Left ventricle myocardium inferior (tissue), 1 donor: ENCODE results near the gene WNT3. TPM values are rescaled to one million over a fixed set of nuclear protein-coding genes. Genes with fewer than 3 reads are reported as not detected.

Experiments used
- DNase-seq: peaks from one replicate; pipeline ENCODE4 v3.0.0-alpha.2; 2020
- H3K27ac ChIP-seq: fragments of 200-600 bp; replicated peaks from 2 replicates; pipeline ENCODE4 v1.8.0; 2021
- H3K27me3 ChIP-seq: fragments of 200-600 bp; 2 replicates; pipeline ENCODE4 v1.8.0; 2021; ENCODE audit warnings: low read depth
- H3K36me3 ChIP-seq: fragments of 200-600 bp; 2 replicates; pipeline ENCODE4 v1.8.0; 2021
- H3K4me1 ChIP-seq: fragments of 200-600 bp; 2 replicates; pipeline ENCODE4 v1.8.0; 2021
- H3K4me3 ChIP-seq: fragments of 200-600 bp; 2 replicates; pipeline ENCODE4 v1.8.0; 2021; ENCODE audit warnings: mild to moderate bottlenecking, moderate library complexity
- H3K9me3 ChIP-seq: fragments of 200-600 bp; replicated peaks from 2 replicates; pipeline ENCODE4 v1.8.0; 2021
- intact Hi-C: fragments of 100-400 bp; cut with micrococcal nuclease; formaldehyde crosslinking; loops from one replicate; pipeline ENCODE4 v1.11.0; 2022
- total RNA-seq: library from RNA; stranded (reverse); fragmentation: NEBNext Ultra II Directional; extraction: Animal tissue kit (Norgen Biotek cat#: 25700); gene quantifications from one replicate; pipeline ENCODE4 v1.2.1, GENCODE V29; 2021
- TF ChIP-seq, protein P1 (sequence below): fragments of 200-600 bp; IDR thresholded peaks from 2 replicates; pipeline ENCODE4 v1.8.0; 2021; ENCODE audit warnings: antibody characterized with exemption, mild to moderate bottlenecking, borderline replicate concordance
- donor health status: DM: no; HTN: yes; CAD: no; lungs with severe emphysema.

Gene WNT3
- total RNA-seq, 1 donor from 2014 or later: 0.96 TPM

DNA sequence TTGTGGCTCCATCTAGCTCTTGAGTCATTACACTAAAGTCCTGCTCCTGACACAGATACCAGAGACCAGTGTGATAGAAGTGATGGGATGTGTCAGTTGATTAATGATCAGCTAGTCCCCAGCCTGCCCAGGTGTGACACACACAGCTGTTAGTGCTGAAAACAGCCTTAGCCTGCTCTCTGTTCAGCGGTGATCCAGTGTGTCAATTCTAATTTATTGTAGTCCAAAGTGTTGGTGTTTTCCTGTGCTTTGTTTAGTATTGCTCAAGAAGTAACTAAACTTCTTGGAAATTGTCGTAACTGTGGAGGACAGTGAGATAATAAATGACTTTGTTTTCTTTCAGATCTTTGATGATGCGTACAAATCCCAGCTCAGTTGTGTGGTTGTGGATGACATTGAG is 92.3 kb downstream of the WNT3 start:
- TF ChIP-seq, protein P1, sequence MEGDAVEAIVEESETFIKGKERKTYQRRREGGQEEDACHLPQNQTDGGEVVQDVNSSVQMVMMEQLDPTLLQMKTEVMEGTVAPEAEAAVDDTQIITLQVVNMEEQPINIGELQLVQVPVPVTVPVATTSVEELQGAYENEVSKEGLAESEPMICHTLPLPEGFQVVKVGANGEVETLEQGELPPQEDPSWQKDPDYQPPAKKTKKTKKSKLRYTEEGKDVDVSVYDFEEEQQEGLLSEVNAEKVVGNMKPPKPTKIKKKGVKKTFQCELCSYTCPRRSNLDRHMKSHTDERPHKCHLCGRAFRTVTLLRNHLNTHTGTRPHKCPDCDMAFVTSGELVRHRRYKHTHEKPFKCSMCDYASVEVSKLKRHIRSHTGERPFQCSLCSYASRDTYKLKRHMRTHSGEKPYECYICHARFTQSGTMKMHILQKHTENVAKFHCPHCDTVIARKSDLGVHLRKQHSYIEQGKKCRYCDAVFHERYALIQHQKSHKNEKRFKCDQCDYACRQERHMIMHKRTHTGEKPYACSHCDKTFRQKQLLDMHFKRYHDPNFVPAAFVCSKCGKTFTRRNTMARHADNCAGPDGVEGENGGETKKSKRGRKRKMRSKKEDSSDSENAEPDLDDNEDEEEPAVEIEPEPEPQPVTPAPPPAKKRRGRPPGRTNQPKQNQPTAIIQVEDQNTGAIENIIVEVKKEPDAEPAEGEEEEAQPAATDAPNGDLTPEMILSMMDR: no peak
- Histone ChIP-seq H3K36me3 (peaks cover 39% of the 10 kb centered on the region), H3K4me1 (no peaks in the 10 kb centered on the region), H3K9me3 (no peaks in the 10 kb centered on the region), H3K4me3 (no peak overlapping the region), H3K27ac (no peak overlapping the region), H3K27me3 (no peaks in the 10 kb centered on the region)
- intact Hi-C loops: no loop called here
- DNase-seq: no peak

DNA sequence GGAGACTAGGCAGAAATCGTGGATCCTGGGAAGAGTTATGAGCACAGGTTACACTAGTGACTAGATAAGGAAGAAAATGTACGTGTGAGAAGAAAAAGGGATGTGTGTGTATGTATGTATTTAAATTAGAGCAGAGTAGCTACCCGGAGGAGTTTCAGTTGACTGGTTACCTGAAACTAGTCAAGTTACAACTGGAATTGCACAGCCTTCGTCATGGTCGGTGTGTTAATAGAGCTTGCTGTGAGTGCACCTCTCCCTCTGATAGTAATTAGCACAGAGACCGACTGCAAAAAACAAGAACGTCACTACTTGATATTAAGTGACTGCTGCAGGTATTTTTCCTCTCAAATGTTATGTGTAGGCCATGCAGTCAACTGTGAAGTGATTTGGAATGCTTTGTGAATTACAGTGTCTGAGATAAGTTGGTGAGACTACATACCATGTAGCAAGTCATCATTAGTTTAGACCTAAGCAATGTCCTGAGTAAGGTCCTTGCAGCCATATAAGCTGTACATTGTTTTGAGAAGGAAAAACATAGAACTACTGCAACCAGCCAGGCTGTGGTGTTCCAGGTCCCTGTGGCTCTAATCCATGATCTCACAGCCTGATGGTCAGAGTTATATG is 95.7 kb downstream of the WNT3 start:
- peaks cover 13% of the 10 kb centered on the region for H3K4me1 ChIP-seq
- peaks cover 19% of the 10 kb centered on the region for H3K36me3 ChIP-seq
- H3K27me3 ChIP-seq: no peaks in the 10 kb centered on the region
- intact Hi-C loops: no loop called here
- no peak overlapping the region for H3K4me3 ChIP-seq
- no peak overlapping the region for H3K27ac ChIP-seq
- H3K9me3 ChIP-seq: no peaks in the 10 kb centered on the region
- TF ChIP-seq, protein P1: no peak
- DNase-seq: no peak

DNA sequence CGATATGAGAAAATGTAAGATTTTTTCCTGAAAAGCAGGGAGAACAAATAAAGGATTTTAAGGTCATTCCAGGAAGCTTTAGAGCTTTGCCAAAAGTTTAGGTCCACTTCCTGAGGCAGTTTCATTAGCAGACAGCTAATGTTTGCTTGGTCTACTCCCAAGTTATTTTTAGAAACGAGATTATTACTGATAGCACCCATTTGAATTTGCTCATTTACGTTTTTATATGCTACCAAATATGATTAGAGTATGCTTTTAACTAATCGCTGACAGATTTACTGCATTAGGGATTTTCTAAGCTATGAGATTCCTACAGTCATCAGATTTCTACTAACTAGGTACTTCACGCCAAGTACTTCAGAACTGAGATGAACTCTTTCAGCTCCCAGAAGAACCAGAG is 98.1 kb downstream of the WNT3 start:
- TF ChIP-seq, protein P1: no peak
- no peak for DNase-seq
- H3K4me3 ChIP-seq: no peak overlapping the region
- peaks cover 25% of the 10 kb centered on the region for H3K36me3 ChIP-seq
- no peak overlapping the region for H3K27ac ChIP-seq
- H3K4me1 ChIP-seq: peaks cover 13% of the 10 kb centered on the region
- no peaks in the 10 kb centered on the region for H3K27me3 ChIP-seq
- no peaks in the 10 kb centered on the region for H3K9me3 ChIP-seq
- intact Hi-C loops: no loop called here

DNA sequence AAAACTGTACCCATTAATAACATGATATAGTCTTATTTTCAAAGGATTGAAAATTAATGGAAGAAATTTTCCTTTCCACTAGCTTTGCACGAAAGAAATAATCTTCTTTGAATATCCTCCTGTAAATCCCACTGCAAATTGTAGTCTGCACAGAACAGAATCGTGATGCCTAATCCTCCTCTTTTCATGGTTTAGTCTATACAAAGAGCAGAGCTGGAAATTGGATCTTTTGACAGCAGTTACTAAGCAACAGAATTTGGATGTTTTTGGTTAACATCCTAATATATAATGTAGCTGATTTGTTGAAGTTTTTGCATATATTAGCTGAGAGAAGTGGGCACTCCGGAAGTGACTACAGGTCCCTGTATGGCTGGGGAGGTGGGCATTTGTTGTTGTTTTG is 98.6 kb downstream of the WNT3 start:
- TF ChIP-seq, protein P1: no peak
- Histone ChIP-seq H3K4me3 (no peak overlapping the region), H3K4me1 (peaks cover 13% of the 10 kb centered on the region), H3K27ac (no peak overlapping the region), H3K27me3 (no peaks in the 10 kb centered on the region), H3K36me3 (peaks cover 30% of the 10 kb centered on the region), H3K9me3 (no peaks in the 10 kb centered on the region)
- intact Hi-C loops: no loop called here
- no peak for DNase-seq

DNA sequence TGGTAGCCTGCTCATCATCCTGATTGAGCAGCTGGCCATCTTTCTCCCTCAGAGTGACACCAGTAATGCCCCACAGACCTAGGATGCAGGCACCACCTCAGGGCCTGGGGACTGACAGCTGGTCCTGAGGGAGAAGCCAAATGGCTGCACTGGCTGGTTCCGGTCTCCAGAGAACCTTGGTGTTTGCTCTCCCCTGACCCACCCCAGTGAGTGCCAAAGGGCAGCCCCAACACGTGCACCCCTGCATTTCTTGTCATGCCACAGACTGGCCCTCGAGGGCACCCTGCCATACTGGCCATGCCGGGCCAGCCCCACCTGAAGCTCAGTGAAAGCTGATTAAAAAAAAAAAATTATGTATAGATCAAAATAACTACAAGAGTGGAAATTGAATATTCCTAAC is 100.5 kb downstream of the WNT3 start:
- intact Hi-C loops: no loop called here
- TF ChIP-seq, protein P1: no peak
- H3K4me3 ChIP-seq: no peak overlapping the region
- DNase-seq: no peak
- H3K9me3 ChIP-seq: no peaks in the 10 kb centered on the region
- peaks cover 13% of the 10 kb centered on the region for H3K4me1 ChIP-seq
- H3K27me3 ChIP-seq: no peaks in the 10 kb centered on the region
- peaks cover 38% of the 10 kb centered on the region for H3K36me3 ChIP-seq
- no peak overlapping the region for H3K27ac ChIP-seq

Other genes with a start within 250 kb of the WNT3 start
- gene ARL17A, start 239.0 kb downstream of the WNT3 start, total RNA-seq: 13.1 TPM
- gene NSF, start 228.0 kb downstream of the WNT3 start, total RNA-seq: 29.0 TPM
- gene WNT9B, start 32.9 kb upstream of the WNT3 start, total RNA-seq: 0.85 TPM
- 41.9 TPM for gene GOSR2, start 104.5 kb upstream of the WNT3 start, total RNA-seq
- gene RPRML, start 160.6 kb upstream of the WNT3 start, total RNA-seq: not detected